Measurements from ENCODE around the gene SPDL1.
A peak's percentile ranks its signal among the peaks of the same experiment; 100 is the strongest.
"Not testable (repeated sequence)": the region's sequence is repeated elsewhere in the genome, so short reads cannot be mapped to it uniquely, and the experiment has no call there.

The SPDL1 gene

GRCh38 chr5:169574134-169574646, 9.4 kb upstream of the SPDL1 start:
- DNase-seq, result no peak

DNA sequence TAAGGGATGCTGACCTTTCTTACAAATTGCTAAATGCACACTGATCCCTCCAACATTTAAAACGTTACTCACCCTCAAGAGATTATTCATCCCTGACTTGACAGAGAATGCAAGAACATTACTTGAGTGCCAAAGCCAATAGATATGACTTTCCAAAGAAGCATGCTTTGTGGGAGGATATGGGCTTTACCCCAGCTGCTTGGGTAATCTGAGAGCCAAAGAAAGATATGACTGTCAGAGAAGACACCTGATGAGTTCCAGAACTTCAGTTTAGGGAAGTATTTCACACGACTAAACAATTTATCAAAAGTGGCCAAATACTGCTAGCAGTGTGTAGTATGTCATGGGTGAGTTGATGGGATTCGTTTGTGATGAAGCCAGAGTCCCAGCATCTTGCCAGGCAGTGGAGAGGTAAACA, 7.4 kb upstream of the SPDL1 start:
- DNase-seq, result no peak

- DNase-seq, result no peak
Observed at GRCh38 chr5:169577951-169578350, 5.6 kb upstream of the SPDL1 start.

- DNase-seq, result no peak
Observed at GRCh38 chr5:169580964-169581363, 2.6 kb upstream of the SPDL1 start.

- DNase-seq, result peak in 1 of 2 experiments; percentile 48
Observed at GRCh38 chr5:169581580-169582227, 1.9 kb upstream of the SPDL1 start.

- DNase-seq, result no peak
Observed at GRCh38 chr5:169583101-169583423, 511 bp upstream of the SPDL1 start.

GRCh38 chr5:169584998-169585451, 1.5 kb downstream of the SPDL1 start:
- no peak for DNase-seq

GRCh38 chr5:169590602-169591001, 7.0 kb downstream of the SPDL1 start:
- DNase-seq, result no peak

DNA sequence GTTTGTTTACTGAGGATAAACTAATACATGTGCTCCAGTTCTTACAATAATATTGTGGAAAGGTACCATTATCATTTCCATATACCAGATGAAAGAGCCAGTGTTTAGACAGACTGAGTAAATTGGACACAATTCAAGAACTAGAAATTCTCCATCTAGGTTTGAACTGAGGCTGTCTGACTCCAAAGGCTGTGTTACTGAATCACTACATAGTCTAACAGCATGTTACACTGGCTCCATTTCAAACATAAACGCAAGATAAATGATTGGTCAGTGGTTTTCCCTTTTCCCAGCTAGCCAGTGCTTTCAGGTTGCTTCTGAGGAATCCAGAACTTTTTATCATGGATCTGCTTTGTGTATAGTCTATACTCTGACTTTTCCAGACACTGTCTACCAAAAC, 8.1 kb downstream of the SPDL1 start:
- no peak for DNase-seq

DNA sequence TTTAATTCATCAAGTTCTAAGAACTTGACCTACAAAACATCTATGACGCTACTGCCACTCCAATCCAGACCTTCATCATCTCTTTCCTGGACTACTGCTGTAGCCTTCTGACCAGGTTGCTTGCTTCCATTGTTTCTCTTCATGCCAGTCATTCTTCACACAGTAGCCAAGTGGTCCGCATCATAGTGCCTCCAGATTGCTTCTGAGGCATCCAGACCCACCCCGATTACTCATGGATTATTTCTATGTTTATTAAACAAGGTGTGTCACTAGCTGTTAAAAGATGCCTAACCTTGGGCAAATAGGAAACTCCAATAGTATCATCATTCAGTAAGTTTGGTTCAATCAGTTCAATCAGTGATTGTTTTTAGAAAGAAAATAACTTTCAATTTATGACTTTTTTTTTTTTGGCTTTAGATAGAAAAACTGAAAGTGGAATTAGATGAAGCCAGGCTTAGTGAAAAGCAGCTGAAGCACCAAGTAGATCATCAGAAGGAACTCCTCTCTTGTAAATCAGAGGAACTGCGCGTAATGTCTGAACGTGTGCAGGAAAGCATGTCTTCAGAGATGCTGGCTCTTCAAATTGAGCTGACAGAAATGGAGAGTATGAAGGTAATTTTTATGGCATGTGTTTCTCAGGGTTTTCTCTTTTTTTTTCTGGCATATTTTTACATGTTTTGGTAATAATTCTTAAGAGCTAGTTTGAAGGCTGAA, 9.5 kb downstream of the SPDL1 start:
- no peak for DNase-seq

DNA sequence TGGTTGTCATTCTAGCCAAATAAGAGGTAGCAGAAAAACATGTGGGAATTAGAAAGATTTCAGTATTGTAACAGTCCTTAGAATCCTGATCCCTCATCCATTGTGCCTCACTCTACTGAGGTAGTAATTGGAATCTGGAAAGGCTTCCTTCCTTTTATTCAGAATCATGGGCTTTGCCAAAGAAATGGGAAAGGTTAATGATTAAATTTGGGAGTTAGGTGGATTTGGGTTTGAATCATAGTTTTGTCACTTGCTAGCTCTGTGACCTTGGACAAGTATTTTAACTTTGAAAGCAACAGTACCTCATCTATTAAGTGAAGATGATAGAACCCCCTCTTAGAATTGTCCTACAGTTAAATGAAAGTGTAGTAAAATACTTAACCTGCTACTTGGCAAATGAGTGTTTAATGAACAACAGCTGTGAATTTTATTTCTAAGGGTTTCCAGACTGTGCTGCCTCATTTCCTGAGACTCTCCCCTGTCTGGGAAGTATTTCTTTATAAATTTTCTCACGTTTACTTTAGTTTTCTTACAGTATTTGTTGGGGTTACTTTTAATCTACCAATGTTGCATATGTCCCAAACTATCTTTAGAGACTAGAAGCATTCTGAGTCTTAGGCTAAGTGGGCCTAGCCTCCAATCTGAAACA, 11.7 kb downstream of the SPDL1 start:
- DNase-seq, result no peak

GRCh38 chr5:169599451-169599850, 15.9 kb downstream of the SPDL1 start:
- DNase-seq, result no peak

GRCh38 chr5:169602535-169602934, 19.0 kb downstream of the SPDL1 start:
- DNase-seq, result no peak

GRCh38 chr5:169606279-169606678, 22.7 kb downstream of the SPDL1 start:
- DNase-seq, result no peak

- no peak for DNase-seq
Observed at GRCh38 chr5:169607882-169608281, 24.3 kb downstream of the SPDL1 start.

DNA sequence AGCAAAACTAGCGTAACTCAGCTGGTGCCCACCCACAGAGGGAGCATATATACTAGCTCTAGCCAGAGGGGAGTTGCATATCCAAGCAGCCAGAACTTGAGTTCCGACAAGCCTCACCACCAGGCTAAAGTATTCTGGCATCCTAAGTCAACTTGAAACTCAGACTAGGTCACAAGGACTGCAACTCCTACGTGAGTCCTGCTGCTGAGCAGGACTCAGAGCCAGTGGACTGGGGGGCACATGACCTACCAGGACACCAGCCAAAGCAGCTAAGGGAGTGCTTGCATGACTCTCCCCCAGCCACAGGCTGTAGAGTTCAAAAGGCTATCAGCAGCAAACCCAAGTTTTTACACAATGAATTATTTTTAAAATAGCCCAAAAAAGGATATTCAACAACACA, 26.1 kb downstream of the SPDL1 start:
- no peak for DNase-seq

GRCh38 chr5:169610606-169611005, 27.0 kb downstream of the SPDL1 start:
- DNase-seq, result no peak

- no peak for DNase-seq
Observed at GRCh38 chr5:169615561-169615960, 32.0 kb downstream of the SPDL1 start.

DNA sequence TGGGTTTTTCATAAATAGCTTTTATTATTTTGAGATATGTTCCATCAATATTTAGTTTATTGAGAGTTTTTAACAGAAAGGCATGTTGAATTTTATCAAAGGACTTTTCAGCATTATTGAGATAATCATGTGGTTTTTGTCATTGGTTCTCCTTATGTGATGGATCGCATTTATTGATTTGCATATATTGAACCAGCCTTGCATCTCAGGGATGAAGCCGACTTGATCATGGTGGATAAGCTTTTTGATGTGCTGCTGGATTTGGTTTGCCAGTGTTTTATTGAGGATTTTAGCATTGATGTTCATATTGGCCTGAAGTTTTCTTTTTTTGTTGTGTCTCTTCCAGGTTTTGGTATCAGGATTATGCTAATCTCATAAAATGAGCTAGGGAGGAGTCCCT, 40.7 kb downstream of the SPDL1 start:
- not testable (repeated sequence) for DNase-seq

GRCh38 chr5:169626779-169627178, 43.2 kb downstream of the SPDL1 start:
- no peak for DNase-seq

DNA sequence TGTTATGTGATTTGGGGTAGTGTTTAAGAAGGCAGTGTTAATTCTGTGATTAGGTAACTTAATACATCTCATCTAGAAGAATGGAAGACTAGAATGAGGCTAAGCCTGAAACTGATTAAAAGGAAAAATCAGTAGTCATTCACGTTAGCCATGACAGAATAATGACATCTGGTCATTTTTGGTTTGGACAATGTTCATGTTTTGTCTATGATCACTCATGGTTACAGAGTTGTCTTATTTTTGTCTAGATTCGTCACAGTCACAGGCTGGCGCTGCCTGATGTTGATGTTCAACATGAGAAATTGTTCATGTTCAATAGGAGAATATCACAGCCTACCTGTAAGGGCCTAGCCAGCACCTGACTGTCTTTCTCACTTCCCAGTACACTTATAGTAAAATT, 44.0 kb downstream of the SPDL1 start:
- no peak for DNase-seq

GRCh38 chr5:169628892-169629291, 45.3 kb downstream of the SPDL1 start:
- no peak for DNase-seq

- DNase-seq, result no peak
Observed at GRCh38 chr5:169629847-169630548, 46.4 kb downstream of the SPDL1 start.

Measured in NCI-H446 (cell line).